Neural progenitor cell (in vitro differentiated cells): ENCODE data around the gene RAB18. TPM values are rescaled to one million over a fixed set of nuclear protein-coding genes. Genes with fewer than 3 reads are reported as not detected.

Source experiments
- DNase-seq: peaks from one replicate; pipeline ENCODE4 v3.0.0-alpha.2; 2016; ENCODE audit warnings: low spot score
- H2AFZ ChIP-seq: fragments of 200-600 bp; sonication (generic); replicated peaks from 2 replicates; pipeline ENCODE4 v1.6.1; 2016; ENCODE audit warnings: antibody characterized with exemption
- H3F3A ChIP-seq: fragments of 200-600 bp; sonication (generic); 2 replicates; pipeline ENCODE4 v1.6.1; 2016; ENCODE audit warnings: antibody characterized with exemption, low read depth
- H3K27ac ChIP-seq: fragments of 200-600 bp; sonication (generic); 2 replicates; pipeline ENCODE4 v1.5.1; 2016; ENCODE audit warnings: mild to moderate bottlenecking
- H3K27me3 ChIP-seq: fragments of 200-600 bp; sonication (generic); 2 replicates; pipeline ENCODE4 v1.6.1; 2016; ENCODE audit warnings: mild to moderate bottlenecking, moderate library complexity
- H3K36me3 ChIP-seq: fragments of 200-600 bp; sonication (generic); 2 replicates; pipeline ENCODE4 v1.5.1; 2016
- H3K4me1 ChIP-seq: fragments of 200-600 bp; sonication (generic); 2 replicates; pipeline ENCODE4 v1.6.1; 2016; ENCODE audit warnings: mixed run types
- H3K4me2 ChIP-seq: fragments of 200-600 bp; sonication (generic); 2 replicates; pipeline ENCODE4 v1.6.1; 2016
- H3K4me3 ChIP-seq: fragments of 200-600 bp; sonication (generic); 2 replicates; pipeline ENCODE4 v1.5.1; 2016
- H3K79me2 ChIP-seq: fragments of 200-600 bp; sonication (generic); 2 replicates; pipeline ENCODE4 v1.6.1; 2016; ENCODE audit warnings: low read depth
- H3K9ac ChIP-seq: fragments of 200-600 bp; sonication (generic); 2 replicates; pipeline ENCODE4 v1.6.1; 2016
- H3K9me3 ChIP-seq: fragments of 200-600 bp; sonication (generic); 2 replicates; pipeline ENCODE4 v1.5.1; 2016; ENCODE audit warnings: low read depth
- H4K20me1 ChIP-seq: fragments of 200-600 bp; sonication (generic); 2 replicates; pipeline ENCODE4 v1.6.1; 2016; ENCODE audit warnings: low read depth
- H3K27ac Mint-ChIP-seq: 3 replicates; pipeline ENCODE4 v1.8.0; 2021; ENCODE audit warnings: mixed read lengths
- H3K27me3 Mint-ChIP-seq: 2 replicates; pipeline ENCODE4 v1.8.0; 2022; ENCODE audit warnings: low read depth, mild to moderate bottlenecking, inconsistent platforms, moderate library complexity, mixed read lengths; ENCODE audit not compliant: insufficient read depth
- H3K36me3 Mint-ChIP-seq: 3 replicates; pipeline ENCODE4 v1.8.0; 2021; ENCODE audit warnings: mixed read lengths
- H3K4me1 Mint-ChIP-seq: 3 replicates; pipeline ENCODE4 v1.8.0; 2021; ENCODE audit warnings: mixed read lengths
- H3K4me3 Mint-ChIP-seq: 3 replicates; pipeline ENCODE4 v1.8.0; 2021; ENCODE audit warnings: mild to moderate bottlenecking, moderate library complexity, mixed read lengths
- H3K9me3 Mint-ChIP-seq: 3 replicates; pipeline ENCODE4 v1.8.0; 2020; ENCODE audit warnings: mixed read lengths
- CTCF ChIP-seq: fragments of 200-600 bp; sonication (generic); IDR thresholded peaks from 2 replicates; pipeline ENCODE4 v1.5.1; 2017; ENCODE audit warnings: antibody characterized with exemption, mild to moderate bottlenecking
- EZH2 ChIP-seq: fragments of 200-600 bp; sonication (generic); IDR thresholded peaks from 2 replicates; pipeline ENCODE4 v1.6.1; 2017; ENCODE audit warnings: antibody characterized with exemption, mild to moderate bottlenecking, moderate library complexity
- EZH2phosphoT487 ChIP-seq: fragments of 200-600 bp; sonication (generic); IDR thresholded peaks from 2 replicates; pipeline ENCODE4 v1.6.1; 2017; ENCODE audit warnings: antibody characterized with exemption
- total RNA-seq: library from RNA; depleted of rRNA; stranded (reverse); fragments of >200 nt; gene quantifications from 2 replicates; pipeline ENCODE4 v1.2.3, GENCODE V29; 2015; ENCODE audit warnings: low replicate concordance

The RAB18 gene
- total RNA-seq, 1 donor from 2014 or later = 66.6 TPM

GRCh38 chr10:27578316-27578715 is 74.2 kb downstream of the RAB18 start:
- DNase-seq = no peak
- Mint-ChIP-seq H3K27me3 (no peaks in the 10 kb centered on the region), H3K36me3 (no peaks in the 10 kb centered on the region), H3K4me1 (no peaks in the 10 kb centered on the region), H3K4me3 (no peak overlapping the region), H3K9me3 (no peaks in the 10 kb centered on the region), H3K27ac (no peak overlapping the region)
- H3K79me2 ChIP-seq = no peaks in the 10 kb centered on the region
- no peaks in the 10 kb centered on the region for H3K27me3 ChIP-seq
- no peaks in the 10 kb centered on the region for H3K36me3 ChIP-seq
- no peak overlapping the region for H3K4me3 ChIP-seq
- no peaks in the 10 kb centered on the region for H3K4me1 ChIP-seq
- H3K4me2 ChIP-seq = no peak overlapping the region
- TF ChIP-seq EZH2 = no peak
- no peak for TF ChIP-seq CTCF
- TF ChIP-seq EZH2phosphoT487 = no peak
- no peak overlapping the region for H2AFZ ChIP-seq
- H3K27ac ChIP-seq = no peak overlapping the region
- H3K9ac ChIP-seq = no peak overlapping the region
- no peaks in the 10 kb centered on the region for H3K9me3 ChIP-seq
- H3F3A ChIP-seq = no peaks in the 10 kb centered on the region
- no peaks in the 10 kb centered on the region for H4K20me1 ChIP-seq

- no peak overlapping the region for H3K9ac ChIP-seq
- H3K79me2 ChIP-seq = no peaks in the 10 kb centered on the region
- H3K9me3 ChIP-seq = no peaks in the 10 kb centered on the region
- DNase-seq = no peak
- H3K4me3 ChIP-seq = no peak overlapping the region
- no peaks in the 10 kb centered on the region for H3K4me1 ChIP-seq
- no peaks in the 10 kb centered on the region for H3K4me1 Mint-ChIP-seq
- no peaks in the 10 kb centered on the region for H3K36me3 Mint-ChIP-seq
- H3K36me3 ChIP-seq = no peaks in the 10 kb centered on the region
- no peak for TF ChIP-seq CTCF
- no peak for TF ChIP-seq EZH2
- no peak for TF ChIP-seq EZH2phosphoT487
- no peaks in the 10 kb centered on the region for H3F3A ChIP-seq
- H3K27ac Mint-ChIP-seq = no peak overlapping the region
- H3K9me3 Mint-ChIP-seq = no peaks in the 10 kb centered on the region
- no peak overlapping the region for H2AFZ ChIP-seq
- no peak overlapping the region for H3K27ac ChIP-seq
- H3K4me2 ChIP-seq = no peak overlapping the region
- H3K4me3 Mint-ChIP-seq = no peak overlapping the region
- no peaks in the 10 kb centered on the region for H3K27me3 Mint-ChIP-seq
- H3K27me3 ChIP-seq = no peaks in the 10 kb centered on the region
- H4K20me1 ChIP-seq = no peaks in the 10 kb centered on the region
Measured at GRCh38 chr10:27581225-27581624, 77.1 kb downstream of the RAB18 start.

- H3K4me3 ChIP-seq = no peak overlapping the region
- Mint-ChIP-seq H3K4me3 (no peak overlapping the region), H3K4me1 (no peaks in the 10 kb centered on the region), H3K36me3 (no peaks in the 10 kb centered on the region), H3K27ac (no peak overlapping the region), H3K9me3 (no peaks in the 10 kb centered on the region), H3K27me3 (no peaks in the 10 kb centered on the region)
- H3K4me2 ChIP-seq = no peak overlapping the region
- no peaks in the 10 kb centered on the region for H3K27me3 ChIP-seq
- no peaks in the 10 kb centered on the region for H3K9me3 ChIP-seq
- H3K27ac ChIP-seq = no peak overlapping the region
- no peaks in the 10 kb centered on the region for H3K79me2 ChIP-seq
- no peak for TF ChIP-seq CTCF
- TF ChIP-seq EZH2phosphoT487 = no peak
- no peak for TF ChIP-seq EZH2
- H4K20me1 ChIP-seq = no peaks in the 10 kb centered on the region
- no peak for DNase-seq
- H3F3A ChIP-seq = no peaks in the 10 kb centered on the region
- H3K4me1 ChIP-seq = no peaks in the 10 kb centered on the region
- H3K36me3 ChIP-seq = no peaks in the 10 kb centered on the region
- H2AFZ ChIP-seq = no peak overlapping the region
- no peak overlapping the region for H3K9ac ChIP-seq
Measured at GRCh38 chr10:27584302-27584701, 80.2 kb downstream of the RAB18 start.

Other genes starting within 250 kb of the RAB18 start
- gene MKX, start 241.5 kb downstream of the RAB18 start, total RNA-seq = 0.22 TPM in 1 of 2 replicates, not detected in the other